ENCODE measurements around the gene STAT1.

Gene STAT1

GRCh38 chr2:190959911-190960788, 53.8 kb downstream of the STAT1 start:
- DNase-seq (ENCODE audit: low read depth in 3 of 3): no peak

- DNase-seq (ENCODE audit: low read depth in 3 of 3): no peak
Observed at GRCh38 chr2:190953257-190953656, 60.7 kb downstream of the STAT1 start.

- no peak for DNase-seq (ENCODE audit: low read depth in 3 of 3)
Observed at GRCh38 chr2:190950566-190950991, 63.4 kb downstream of the STAT1 start.

- no peak for DNase-seq (ENCODE audit: low read depth in 3 of 3)
Observed at GRCh38 chr2:190948671-190949070, 65.3 kb downstream of the STAT1 start.

GRCh38 chr2:190947711-190948251, 66.2 kb downstream of the STAT1 start:
- no peak for DNase-seq (ENCODE audit: low read depth in 3 of 3)

- no peak for DNase-seq (ENCODE audit: low read depth in 3 of 3)
Observed at GRCh38 chr2:190947141-190947540, 66.8 kb downstream of the STAT1 start.

- no peak for DNase-seq (ENCODE audit: low read depth in 3 of 3)
Observed at GRCh38 chr2:190943706-190944105, 70.3 kb downstream of the STAT1 start.

- DNase-seq (ENCODE audit: low read depth in 3 of 3): no peak
Observed at GRCh38 chr2:190942697-190943096, 71.3 kb downstream of the STAT1 start.

- DNase-seq (ENCODE audit: low read depth in 3 of 3): no peak
Observed at GRCh38 chr2:190941571-190941970, 72.4 kb downstream of the STAT1 start.

- DNase-seq (ENCODE audit: low read depth in 3 of 3): no peak
Observed at GRCh38 chr2:190940454-190940853, 73.5 kb downstream of the STAT1 start.

- no peak for DNase-seq (ENCODE audit: low read depth in 3 of 3)
Observed at GRCh38 chr2:190938771-190939335, 75.1 kb downstream of the STAT1 start.

- no peak for DNase-seq (ENCODE audit: low read depth in 3 of 3)
Observed at GRCh38 chr2:190935054-190935453, 78.9 kb downstream of the STAT1 start.

GRCh38 chr2:190933361-190933760, 80.6 kb downstream of the STAT1 start:
- no peak for DNase-seq (ENCODE audit: low read depth in 3 of 3)

- no peak for DNase-seq (ENCODE audit: low read depth in 3 of 3)
Observed at GRCh38 chr2:190932514-190932913, 81.5 kb downstream of the STAT1 start.

GRCh38 chr2:190930411-190930810, 83.6 kb downstream of the STAT1 start:
- no peak for DNase-seq (ENCODE audit: low read depth in 3 of 3)

GRCh38 chr2:190929919-190930318, 84.1 kb downstream of the STAT1 start:
- DNase-seq (ENCODE audit: low read depth in 3 of 3): no peak

GRCh38 chr2:190927301-190927700, 86.7 kb downstream of the STAT1 start:
- DNase-seq (ENCODE audit: low read depth in 3 of 3): no peak

- no peak for DNase-seq (ENCODE audit: low read depth in 3 of 3)
Observed at GRCh38 chr2:190922376-190922775, 91.6 kb downstream of the STAT1 start.

- no peak for DNase-seq (ENCODE audit: low read depth in 3 of 3)
Observed at GRCh38 chr2:190920085-190920484, 93.9 kb downstream of the STAT1 start.
